ENCODE data around the gene SP100.
"Not testable (repeated sequence)": the region's sequence is repeated elsewhere in the genome, so short reads cannot be mapped to it uniquely, and the experiment has no call there.

SP100 gene

GRCh38 chr2:230422149-230422548 lies 6.1 kb downstream of the SP100 start:
- no peak for DNase-seq

- DNase-seq = no peak
Measured at GRCh38 chr2:230423851-230424458, 8.0 kb downstream of the SP100 start.

GRCh38 chr2:230425377-230425776 lies 9.4 kb downstream of the SP100 start:
- no peak for DNase-seq

- no peak for DNase-seq
Measured at GRCh38 chr2:230429513-230429912, 13.5 kb downstream of the SP100 start.

- DNase-seq = no peak
Measured at GRCh38 chr2:230430957-230431910, 15.2 kb downstream of the SP100 start.

- no peak for DNase-seq
Measured at GRCh38 chr2:230434677-230435324, 18.8 kb downstream of the SP100 start.

GRCh38 chr2:230435431-230435830 lies 19.4 kb downstream of the SP100 start:
- DNase-seq = no peak

- not testable (repeated sequence) for DNase-seq
Measured at GRCh38 chr2:230439121-230439520, 23.1 kb downstream of the SP100 start.

- DNase-seq = no peak
Measured at GRCh38 chr2:230439590-230439989, 23.6 kb downstream of the SP100 start.

- no peak for DNase-seq
Measured at GRCh38 chr2:230441227-230441897, 25.4 kb downstream of the SP100 start.

- DNase-seq = no peak
Measured at GRCh38 chr2:230443541-230443940, 27.5 kb downstream of the SP100 start.

- DNase-seq = no peak
Measured at GRCh38 chr2:230444832-230445231, 28.8 kb downstream of the SP100 start.

- no peak for DNase-seq
Measured at GRCh38 chr2:230447036-230447435, 31.0 kb downstream of the SP100 start.

- no peak for DNase-seq
Measured at GRCh38 chr2:230447455-230448451, 31.8 kb downstream of the SP100 start.

- DNase-seq = no peak
Measured at GRCh38 chr2:230449901-230450467, 34.0 kb downstream of the SP100 start.

- no peak for DNase-seq
Measured at GRCh38 chr2:230453006-230453405, 37.0 kb downstream of the SP100 start.

GRCh38 chr2:230455005-230455684 lies 39.1 kb downstream of the SP100 start:
- no peak for DNase-seq

GRCh38 chr2:230457073-230457768 lies 41.2 kb downstream of the SP100 start:
- no peak for DNase-seq

GRCh38 chr2:230457793-230458192 lies 41.8 kb downstream of the SP100 start:
- DNase-seq = no peak

GRCh38 chr2:230459216-230459615 lies 43.2 kb downstream of the SP100 start:
- no peak for DNase-seq

Measured in retina (tissue), 1 donor.